IMR-90 (cell line): ENCODE data around the gene ITPRIP. TPM values are rescaled to one million over a fixed set of nuclear protein-coding genes. Genes with fewer than 3 reads are reported as not detected.

Experiments used
- ATAC-seq: fragments of 200-7000 bp; cut with Tn5 transposase; 2 replicates; pipeline ENCODE4 v1.9.1; 2020; ENCODE audit warnings: low read depth, mild to moderate bottlenecking, moderate library complexity
- BruUV-seq: library from RNA; stranded (reverse); fragments of 400-500 nt; replicated peaks from 2 replicates; lab custom pipeline; 2021; lab: Mats Ljungman, UMichigan
- CTCF ChIA-PET: fragments of 300-600 bp; formaldehyde crosslinking; extraction: SDS; loops from one replicate; lab custom pipeline; 2021; ENCODE audit warnings: antibody characterized with exemption; lab: Yijun Ruan, JAX
- POLR2A ChIA-PET: fragments of 300-600 bp; sonication (Branson Sonifier 250); formaldehyde crosslinking; loops from one replicate; lab custom pipeline; 2022; ENCODE audit warnings: antibody characterized with exemption; ENCODE audit not compliant: unreplicated experiment; lab: Charles Lee
- DNase-seq: peaks from one replicate; pipeline ENCODE4 v3.0.0; 2013
- H2AFZ ChIP-seq: replicated peaks from 2 replicates; pipeline ENCODE3; 2013; ENCODE audit warnings: low read length, mild to moderate bottlenecking; ENCODE audit not compliant: poor library complexity
- H2AK5ac ChIP-seq: 2 replicates; pipeline ENCODE4 v1.6.1; 2013; ENCODE audit warnings: low read depth, low read length, inconsistent platforms
- H2AK9ac ChIP-seq: replicated peaks from 2 replicates; pipeline ENCODE3; 2013; ENCODE audit warnings: mild to moderate bottlenecking, low read depth, low read length, moderate library complexity; ENCODE audit not compliant: poor library complexity
- H2BK120ac ChIP-seq: 2 replicates; pipeline ENCODE4 v1.6.1; 2013; ENCODE audit warnings: low read depth, low read length, inconsistent platforms
- H2BK15ac ChIP-seq: 3 replicates; pipeline ENCODE4 v1.6.1; 2013; ENCODE audit warnings: low read depth, low read length, inconsistent platforms
- H2BK20ac ChIP-seq: 2 replicates; pipeline ENCODE4 v1.6.1; 2013; ENCODE audit warnings: low read depth, mild to moderate bottlenecking, inconsistent platforms, low read length, moderate library complexity
- H2BK5ac ChIP-seq: 2 replicates; pipeline ENCODE4 v1.6.1; 2013; ENCODE audit warnings: mild to moderate bottlenecking, low read depth, low read length, inconsistent platforms; ENCODE audit not compliant: poor library complexity, severe bottlenecking
- H3K14ac ChIP-seq: replicated peaks from 2 replicates; pipeline ENCODE4 v1.6.1; 2013; ENCODE audit warnings: low read depth, low read length, inconsistent platforms
- H3K18ac ChIP-seq: 2 replicates; pipeline ENCODE4 v1.6.1; 2013; ENCODE audit warnings: low read depth, low read length, control low read depth
- H3K23ac ChIP-seq: 2 replicates; pipeline ENCODE4 v1.6.1; 2013; ENCODE audit warnings: low read depth, low read length, inconsistent platforms
- H3K27ac ChIP-seq: 2 replicates; pipeline ENCODE4 v1.5.1; 2013; ENCODE audit warnings: mild to moderate bottlenecking, control low read depth, low read length; ENCODE audit not compliant: insufficient read depth
- H3K27me3 ChIP-seq: 2 replicates; pipeline ENCODE4 v1.6.1; 2013; ENCODE audit warnings: low read length; ENCODE audit not compliant: control insufficient read depth, insufficient read depth
- H3K36me3 ChIP-seq: 2 replicates; pipeline ENCODE4 v1.6.1; 2013; ENCODE audit warnings: low read length, mixed read lengths; ENCODE audit not compliant: control insufficient read depth, insufficient read depth
- H3K4ac ChIP-seq: 2 replicates; pipeline ENCODE4 v1.6.1; 2013; ENCODE audit warnings: low read depth, low read length, inconsistent platforms
- H3K4me1 ChIP-seq: 2 replicates; pipeline ENCODE4 v1.6.1; 2013; ENCODE audit warnings: low read length, mixed read lengths; ENCODE audit not compliant: control insufficient read depth, insufficient read depth
- H3K4me2 ChIP-seq: 2 replicates; pipeline ENCODE4 v1.6.1; 2013; ENCODE audit warnings: low read depth, mild to moderate bottlenecking, control low read depth, low read length, moderate library complexity
- H3K4me3 ChIP-seq: 2 replicates; pipeline ENCODE4 v1.5.1; 2013; ENCODE audit warnings: low read depth, mild to moderate bottlenecking, control low read depth, low read length, moderate library complexity; ENCODE audit not compliant: insufficient read depth
- H3K56ac ChIP-seq: 2 replicates; pipeline ENCODE4 v1.6.1; 2013; ENCODE audit warnings: low read length, inconsistent platforms; ENCODE audit not compliant: insufficient read depth; ENCODE audit errors: extremely low read depth
- H3K79me1 ChIP-seq, 2 experiments: 2 replicates each; pipeline ENCODE4 v1.6.1; 2013; ENCODE audit warnings: low read length in 2 of 2, inconsistent platforms in 1 of 2, low read depth in 1 of 2
- H3K9ac ChIP-seq: 2 replicates; pipeline ENCODE4 v1.6.1; 2013; ENCODE audit warnings: low read depth, low read length, control low read depth
- H3K9me1 ChIP-seq: 2 replicates; pipeline ENCODE4 v1.6.1; 2013; ENCODE audit warnings: low read length, inconsistent platforms; ENCODE audit not compliant: insufficient read depth
- H3K9me3 ChIP-seq: 2 replicates; pipeline ENCODE4 v1.6.1; 2013; ENCODE audit warnings: low read length; ENCODE audit not compliant: control insufficient read depth, insufficient read depth
- H4K20me1 ChIP-seq: 2 replicates; pipeline ENCODE4 v1.6.1; 2013; ENCODE audit warnings: low read length, inconsistent platforms; ENCODE audit not compliant: insufficient read depth
- H4K5ac ChIP-seq: 2 replicates; pipeline ENCODE4 v1.6.1; 2013; ENCODE audit warnings: mild to moderate bottlenecking, low read depth, low read length, control low read depth
- H4K8ac ChIP-seq, 2 experiments: 2 replicates each; pipeline ENCODE4 v1.6.1; 2013; ENCODE audit warnings: low read depth in 2 of 2, low read length in 2 of 2, control low read depth in 1 of 2, inconsistent platforms in 1 of 2
- H4K91ac ChIP-seq: 2 replicates; pipeline ENCODE4 v1.6.1; 2013; ENCODE audit warnings: low read depth, low read length, inconsistent platforms; ENCODE audit not compliant: insufficient read depth
- BHLHE40 ChIP-seq: fragments of 150-350 bp; IDR thresholded peaks from 2 replicates; pipeline ENCODE4 v1.6.1; 2016; ENCODE audit warnings: mild to moderate bottlenecking, low read depth, low read length
- CEBPB ChIP-seq: IDR thresholded peaks from 2 replicates; pipeline ENCODE4 v1.6.1; 2012; ENCODE audit warnings: low read depth, low read length, improper control_type of control experiment
- CHD1 ChIP-seq: IDR thresholded peaks from 2 replicates; pipeline ENCODE4 v1.6.1; 2012; ENCODE audit warnings: low read depth, low read length, improper control_type of control experiment
- CTCF ChIP-seq: conservative IDR thresholded peaks from 2 replicates; pipeline ENCODE4 v1.5.1; 2012; ENCODE audit warnings: mild to moderate bottlenecking, low read depth, low read length, improper control_type of control experiment
- ELK1 ChIP-seq: fragments of 150-350 bp; IDR thresholded peaks from 2 replicates; pipeline ENCODE4 v1.6.1; 2016; ENCODE audit warnings: low read depth, mild to moderate bottlenecking, low read length, moderate library complexity, borderline replicate concordance
- FOS ChIP-seq: fragments of 150-350 bp; IDR thresholded peaks from 2 replicates; pipeline ENCODE4 v1.6.1; 2016; ENCODE audit warnings: low read depth, low read length
- MAFK ChIP-seq: IDR thresholded peaks from 2 replicates; pipeline ENCODE4 v1.6.1; 2012; ENCODE audit warnings: low read depth, low read length, improper control_type of control experiment
- MAZ ChIP-seq: IDR thresholded peaks from 2 replicates; pipeline ENCODE4 v1.6.1; 2012; ENCODE audit warnings: low read depth, mild to moderate bottlenecking, low read length, improper control_type of control experiment, moderate library complexity, borderline replicate concordance
- MXI1 ChIP-seq: IDR thresholded peaks from 2 replicates; pipeline ENCODE4 v1.6.1; 2012; ENCODE audit warnings: low read depth, mild to moderate bottlenecking, low read length, moderate library complexity, borderline replicate concordance
- NFE2L2 ChIP-seq: fragments of 150-350 bp; IDR thresholded peaks from 2 replicates; pipeline ENCODE4 v1.6.1; 2016; ENCODE audit warnings: low read depth, mild to moderate bottlenecking, low read length
- POLR2A ChIP-seq: IDR thresholded peaks from 2 replicates; pipeline ENCODE4 v1.6.1; 2012; ENCODE audit warnings: mild to moderate bottlenecking, low read depth, low read length
- RAD21 ChIP-seq: IDR thresholded peaks from 2 replicates; pipeline ENCODE4 v1.6.1; 2012; ENCODE audit warnings: low read length, improper control_type of control experiment
- RCOR1 ChIP-seq: IDR thresholded peaks from 2 replicates; pipeline ENCODE4 v1.6.1; 2012; ENCODE audit warnings: mild to moderate bottlenecking, low read length, improper control_type of control experiment; ENCODE audit not compliant: insufficient replicate concordance
- RFX5 ChIP-seq: IDR thresholded peaks from 2 replicates; pipeline ENCODE4 v1.8.0; 2012; ENCODE audit warnings: low read depth, mild to moderate bottlenecking, low read length, moderate library complexity
- SMC3 ChIP-seq: fragments of 150-350 bp; IDR thresholded peaks from 2 replicates; pipeline ENCODE4 v1.6.1; 2016; ENCODE audit warnings: low read depth, mild to moderate bottlenecking, antibody characterized with exemption, low read length, moderate library complexity
- USF2 ChIP-seq: fragments of 150-350 bp; IDR thresholded peaks from 2 replicates; pipeline ENCODE4 v1.6.1; 2017; ENCODE audit warnings: mild to moderate bottlenecking, antibody characterized with exemption, low read length, low read depth
- WGBS, 2 experiments: methylation state at CpG; one replicate each; pipeline versions ENCODE4 v1.1.5 to v1.1.7; 2013; ENCODE audit warnings: missing lambda C conversion rate in 2 of 2; ENCODE audit not compliant: insufficient read length in 1 of 2; ENCODE audit errors: extremely low coverage in 2 of 2; 5-methylcytosine and 5-hydroxymethylcytosine counted together
- dilution Hi-C: fragments of 300-500 bp; cut with HindIII; formaldehyde crosslinking; loops from one replicate; pipeline ENCODE4 v1.14.3; 2018; ENCODE audit warnings: low sequenced_read_pairs; ENCODE audit not compliant: unreplicated experiment
- in situ Hi-C: fragments of 300-500 bp; cut with MboI; formaldehyde crosslinking; loops from 3 replicates; pipeline ENCODE4 v1.14.3; 2019; ENCODE audit warnings: low sequenced_read_pairs, inconsistent platforms, mixed read lengths
- intact Hi-C: fragments of 100-400 bp; cut with micrococcal nuclease; formaldehyde crosslinking; loops from 2 replicates; pipeline ENCODE4 v1.10.0; 2022
- polyA plus RNA-seq, 3 experiments: library from polyadenylated mRNA; depleted of rRNA; stranded (reverse); fragments of >200 nt; gene quantifications; 2 replicates each; pipeline ENCODE4 v1.2.3, GENCODE V29; 2012; ENCODE audit warnings: low replicate concordance in 1 of 3
- total RNA-seq: library from RNA; depleted of rRNA; stranded (reverse); fragments of >200 nt; gene quantifications from 2 replicates; pipeline ENCODE4 v1.2.3, GENCODE V29; 2012

Gene ITPRIP
- total and polyA plus RNA-seq, 2 of the 4 experiments (the other 2 are of a cell fraction) = 7.5 to 31.9 TPM

GRCh38 chr10:104324931-104325330, 13.3 kb downstream of the ITPRIP start:
- Histone ChIP-seq H3K4me2 (no peak overlapping the region), H2AFZ (no peak overlapping the region), H3K36me3 (no peaks in the 10 kb centered on the region; the same call in 1 of the 2 replicates), H2AK9ac (no peak overlapping the region), H2AK5ac (no peak overlapping the region), H4K91ac (no peak overlapping the region), H3K9ac (no peak overlapping the region), H2BK5ac (no peak overlapping the region), H3K14ac (no peak overlapping the region), H3K4ac (no peak overlapping the region), H2BK120ac (no peak overlapping the region), H3K56ac (no peak overlapping the region), H3K18ac (no peak overlapping the region), H4K8ac (no peak overlapping the region), H3K9me1 (peaks cover 65% of the 10 kb centered on the region), H4K5ac (no peak overlapping the region), H3K27ac (no peak overlapping the region), H2BK15ac (no peak overlapping the region), H2BK20ac (no peak overlapping the region), H4K20me1 (peaks cover 99% of the 10 kb centered on the region), H3K4me3 (no peak overlapping the region), H3K4me1 (peaks cover 48% of the 10 kb centered on the region), H3K23ac (no peak overlapping the region), H3K79me1 (peaks cover 4 to 90% of the 10 kb centered on the region in 2 experiments; a peak in 2 of 4 replicates), H3K27me3 (no peaks in the 10 kb centered on the region), H3K9me3 (no peaks in the 10 kb centered on the region)
- in situ Hi-C loops = no loop called here
- 67% methylated on average over 3 of the region's 10 CpGs; no CpG with 5 or more reads in 1 of the 2 experiments for WGBS, 2 experiments
- intact Hi-C loops = no loop called here
- TF ChIP-seq RCOR1 (no peak), USF2 (no peak), ELK1 (no peak), SMC3 (no peak), MXI1 (no peak), FOS (no peak), CTCF (no peak), MAZ (no peak), MAFK (no peak), BHLHE40 (no peak), RFX5 (no peak), CEBPB (no peak), CHD1 (no peak), NFE2L2 (no peak), POLR2A (no peak), RAD21 (no peak)
- CTCF ChIA-PET = no interaction called here
- dilution Hi-C loops = no loop called here
- no TSS peak for BruUV-seq
- no peak for ATAC-seq
- POLR2A ChIA-PET = no interaction called here
- no peak for DNase-seq
